ENCODE results near the gene DCHS2.
A peak's percentile ranks its signal among the peaks of the same experiment; 100 is the strongest.

DNA sequence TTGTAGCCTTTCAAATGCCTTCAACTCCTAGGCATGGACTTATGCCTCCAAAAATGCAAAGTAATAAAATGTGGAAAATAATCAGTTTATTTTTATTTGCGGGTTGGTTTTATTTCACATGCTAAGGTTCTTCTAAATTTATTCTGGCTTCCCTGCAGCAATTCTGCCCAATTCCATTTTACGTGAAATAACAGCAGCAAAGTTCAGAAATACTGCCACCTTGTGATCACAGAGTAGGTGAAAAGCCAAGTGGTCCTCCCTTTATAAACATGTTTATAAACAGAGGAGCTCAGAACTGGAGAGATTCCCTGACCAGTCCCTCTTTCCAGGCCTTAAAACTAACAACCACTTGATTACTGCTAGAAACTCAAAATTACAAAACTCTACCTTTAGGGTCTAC is 14.7 kb upstream of the DCHS2 start:
- TF ChIP-seq CTCF (IDR thresholded peaks at IDR 0.05) (peak in 2 of 6 experiments; percentile 36 to 45), POLR2A (IDR thresholded peaks at IDR 0.05) (no peak)
